K562 (cell line): Measurements from ENCODE around the gene EEF2. TPM values are rescaled to one million over a fixed set of nuclear protein-coding genes. Genes with fewer than 3 reads are reported as not detected.

ENCODE experiments used
- BRF1 ChIP-seq: IDR thresholded peaks from 3 replicates; pipeline ENCODE4 v1.6.1; 2011; ENCODE audit warnings: borderline replicate concordance, mild to moderate bottlenecking; ENCODE audit not compliant: insufficient read length; ENCODE audit errors: extremely low read depth
- CEBPB ChIP-seq: fragments of 450-650 bp; IDR thresholded peaks from 2 replicates; pipeline ENCODE4 v1.6.1; 2016; ENCODE audit warnings: missing genetic modification characterization, missing compliant biosample characterization
- CREB3L1 ChIP-seq: fragments of 450-650 bp; IDR thresholded peaks from 2 replicates; pipeline ENCODE4 v1.6.1; 2014; ENCODE audit warnings: low read depth, mild to moderate bottlenecking, moderate library complexity, borderline replicate concordance
- JUND ChIP-seq, 2 experiments: IDR thresholded peaks; 2 replicates in 1 of 2; 3 replicates in 1 of 2; pipeline ENCODE4 v1.6.1; 2011; ENCODE audit warnings: borderline replicate concordance in 2 of 2, low read depth in 2 of 2, low read length in 2 of 2, improper control_type of control experiment in 1 of 2, missing biosample characterization in 1 of 2, missing genetic modification characterization in 1 of 2, missing genetic modification reagents in 1 of 2
- MXI1 ChIP-seq: IDR thresholded peaks from 2 replicates; pipeline ENCODE4 v1.6.1; 2011; ENCODE audit warnings: low read depth, mild to moderate bottlenecking, improper control_type of control experiment, low read length
- PATZ1 ChIP-seq: fragments of 250-450 bp; sonication (Bioruptor Pico); IDR thresholded peaks from 2 replicates; pipeline ENCODE4 v1.5.0; 2020; ENCODE audit warnings: mild to moderate bottlenecking, borderline replicate concordance
- POLR2AphosphoS2 ChIP-seq: IDR thresholded peaks from 2 replicates; pipeline ENCODE4 v1.6.1; 2012; ENCODE audit warnings: low read length, improper control_type of control experiment
- RBM34 ChIP-seq: fragments of 200-400 bp; formaldehyde crosslinking; IDR thresholded peaks from 2 replicates; pipeline ENCODE4 v1.6.1; 2018; ENCODE audit warnings: low read length, borderline replicate concordance; ENCODE audit not compliant: insufficient read depth
- ZBTB26 ChIP-seq: fragments of 450-650 bp; formaldehyde crosslinking; IDR thresholded peaks from 2 replicates; pipeline ENCODE4 v1.4.0; 2022; ENCODE audit warnings: missing genetic modification characterization
- ZNF12 ChIP-seq: sonication (generic); formaldehyde crosslinking; IDR thresholded peaks from 2 replicates; pipeline ENCODE4 v1.4.0; 2020; ENCODE audit warnings: mild to moderate bottlenecking, missing genetic modification reagents
- ZNF253 ChIP-seq: fragments of 250-450 bp; sonication (Bioruptor Pico); conservative IDR thresholded peaks from 2 replicates; pipeline ENCODE4 v1.6.1; 2021; ENCODE audit warnings: mild to moderate bottlenecking
- ZNF609 ChIP-seq: sonication (generic); formaldehyde crosslinking; IDR thresholded peaks from 2 replicates; pipeline ENCODE4 v1.8.1; 2023; ENCODE audit warnings: missing genetic modification reagents, mild to moderate bottlenecking, borderline replicate concordance
- ZNF644 ChIP-seq: fragments of 200-800 bp; sonication (Bioruptor generic); IDR thresholded peaks from 2 replicates; pipeline ENCODE4 v1.6.1; 2016; ENCODE audit warnings: low read depth, missing genetic modification characterization, missing compliant biosample characterization
- polyA plus RNA-seq, 8 experiments: library from polyadenylated mRNA; depleted of rRNA in 4 of 8; stranded (reverse) in 5 of 8; unstranded in 3 of 8; fragments of >200 nt; fragmentation: Nextera tagmentation in 2 of 8; fragmentation: Illumina TruSeq in 1 of 8; extraction: Ambion mirVana in 2 of 8; extraction: Trizol in 1 of 8; gene quantifications; 2 replicates each; pipeline versions ENCODE4 v1.2.1 to v1.2.3, GENCODE V29; 2011 to 2014; ENCODE audit warnings: inconsistent platforms in 1 of 8, missing spikeins in 1 of 8
- total RNA-seq, 7 experiments: library from RNA; depleted of rRNA in 6 of 7; stranded (reverse); fragments of >200 nt in 6 of 7; fragmentation: Illumina TruSeq in 2 of 7; extraction: Trizol in 2 of 7; gene quantifications; 2 replicates each; pipeline versions ENCODE4 v1.2.1 to v1.2.3, GENCODE V29; 2011 to 2021; ENCODE audit warnings: low replicate concordance in 1 of 7

The EEF2 gene
- total and polyA plus RNA-seq, 9 of the 15 experiments (the other 6 are each of a cell fraction or from before 2014, with no cell fraction given) = 372 to 3,003 (median 1,453) TPM

DNA sequence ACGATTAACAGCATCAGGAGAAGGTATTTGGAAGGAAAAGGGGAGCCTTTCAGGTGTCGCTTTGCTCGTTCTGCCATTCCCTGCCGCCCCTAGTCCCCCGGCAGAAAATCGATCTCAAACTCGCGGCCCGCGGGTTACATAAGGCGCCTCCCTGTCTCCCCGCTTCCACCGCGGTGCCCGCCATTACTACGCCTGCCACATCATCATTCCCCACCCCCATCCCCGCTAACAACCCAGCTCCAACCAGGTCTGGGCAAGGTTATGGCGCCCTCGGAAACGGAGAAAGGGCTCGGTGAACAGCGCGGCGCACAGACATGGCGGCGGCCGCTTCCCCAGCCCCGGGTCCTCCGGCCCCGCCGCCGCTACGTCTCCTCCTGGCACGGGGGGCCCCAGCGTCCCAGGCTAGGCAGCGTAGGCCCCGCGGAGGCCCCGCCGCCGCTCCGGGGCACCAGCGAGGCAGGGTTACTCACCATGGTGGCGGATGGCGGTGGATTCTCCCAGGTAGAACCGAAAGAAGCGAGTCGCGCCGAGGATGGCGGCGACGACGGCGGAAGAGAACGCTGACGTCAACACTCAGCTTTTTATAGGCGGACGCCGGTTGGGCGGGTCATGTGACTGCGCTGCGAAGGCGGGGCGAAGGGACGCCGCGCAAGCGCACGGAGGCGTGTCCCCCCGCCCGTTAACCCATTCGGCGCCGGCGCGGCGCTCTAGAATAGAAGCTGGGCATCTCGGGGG is at the start of gene EEF2 (continued):
- peak; percentile 71; the same call in 1 of the 2 replicates for TF ChIP-seq ZNF609 (CRISPR knock-in tag)
- peak; percentile 96 for TF ChIP-seq JUND (IDR thresholded peaks at IDR 0.05; ENCODE audit: borderline replicate concordance, low read depth, low read length)
- TF ChIP-seq JUND (tag; IDR thresholded peaks at IDR 0.05; ENCODE audit: borderline replicate concordance, low read depth, low read length) = peak; percentile 93; the same call in 2 of the 3 replicates
- no peak for TF ChIP-seq RBM34
- no peak for TF ChIP-seq MXI1
- TF ChIP-seq BRF1 = no peak
- peak; percentile 86; the same call in 1 of the 2 replicates for TF ChIP-seq POLR2AphosphoS2
- no peak for TF ChIP-seq ZNF644 (tag)
- peak; percentile 99 for TF ChIP-seq CREB3L1
- no peak for TF ChIP-seq ZNF253 (CRISPR knock-in tag)
- no peak for TF ChIP-seq CEBPB (tag)
- no peak for TF ChIP-seq ZBTB26 (CRISPR knock-in tag)
- TF ChIP-seq PATZ1 (CRISPR knock-in tag) = no peak
- peak; percentile 82; the same call in 1 of the 2 replicates for TF ChIP-seq ZNF12 (CRISPR knock-in tag)
